ENCODE data around the gene MTMR12. TPM values are rescaled to one million over a fixed set of nuclear protein-coding genes. Genes with fewer than 3 reads are reported as not detected.
"Not testable (repeated sequence)": the region's sequence is repeated elsewhere in the genome, so short reads cannot be mapped to it uniquely, and the experiment has no call there.

MTMR12 gene
- polyA plus RNA-seq, 1 donor (not counting 4 experiments of a cell fraction or from before 2014, with no cell fraction given), result 17.1 TPM

DNA sequence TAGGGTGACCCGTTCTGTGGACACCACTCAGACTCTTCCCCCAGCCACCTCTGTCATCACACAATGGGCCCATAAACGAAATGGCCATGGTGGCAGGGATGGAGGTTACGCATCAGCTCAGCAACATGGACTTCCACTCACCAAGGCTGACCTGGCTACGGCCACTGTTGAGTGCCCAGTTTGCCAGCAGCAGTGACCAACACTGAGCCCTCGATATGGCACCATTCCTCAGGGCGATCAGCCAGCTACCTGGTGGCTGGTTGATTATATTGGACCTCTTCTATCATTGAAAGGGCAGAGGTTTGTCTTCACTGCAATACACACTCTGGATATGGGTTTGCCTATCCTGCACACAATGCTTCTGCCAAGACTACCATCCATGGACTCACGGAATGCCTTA is 21.1 kb downstream of the MTMR12 start:
- no peak overlapping the region for H3K4me3 ChIP-seq (ENCODE audit: control insufficient read depth in 2 of 3, extremely low read depth in 1 of 3, insufficient read depth in 2 of 3, low read depth in 1 of 3, low read length in 3 of 3)
- no peak overlapping the region for H2AFZ ChIP-seq (ENCODE audit: control insufficient read depth, low read length)
- FAIRE-seq, result no peak
- DNase-seq (ENCODE audit: low read depth, low spot score), result no peak
- no peaks in the 10 kb centered on the region for H3K9me3 ChIP-seq (ENCODE audit: control insufficient read depth, low read depth, low read length)
- peaks cover 18% of the 10 kb centered on the region for H3K79me2 ChIP-seq (ENCODE audit: control insufficient read depth, insufficient read depth, low read length)
- H3K36me3 ChIP-seq (ENCODE audit: control insufficient read depth in 2 of 2, extremely low read depth in 1 of 2, insufficient read depth in 2 of 2, low read length in 2 of 2), result peaks cover 3 to 4% of the 10 kb centered on the region in 2 experiments
- no peaks in the 10 kb centered on the region for H4K20me1 ChIP-seq (ENCODE audit: control insufficient read depth, extremely low read depth, insufficient read depth, low read length)
- H3K27me3 ChIP-seq (ENCODE audit: control insufficient read depth, extremely low read depth, insufficient read depth, low read length), result no peaks in the 10 kb centered on the region
- TF ChIP-seq, protein P1, sequence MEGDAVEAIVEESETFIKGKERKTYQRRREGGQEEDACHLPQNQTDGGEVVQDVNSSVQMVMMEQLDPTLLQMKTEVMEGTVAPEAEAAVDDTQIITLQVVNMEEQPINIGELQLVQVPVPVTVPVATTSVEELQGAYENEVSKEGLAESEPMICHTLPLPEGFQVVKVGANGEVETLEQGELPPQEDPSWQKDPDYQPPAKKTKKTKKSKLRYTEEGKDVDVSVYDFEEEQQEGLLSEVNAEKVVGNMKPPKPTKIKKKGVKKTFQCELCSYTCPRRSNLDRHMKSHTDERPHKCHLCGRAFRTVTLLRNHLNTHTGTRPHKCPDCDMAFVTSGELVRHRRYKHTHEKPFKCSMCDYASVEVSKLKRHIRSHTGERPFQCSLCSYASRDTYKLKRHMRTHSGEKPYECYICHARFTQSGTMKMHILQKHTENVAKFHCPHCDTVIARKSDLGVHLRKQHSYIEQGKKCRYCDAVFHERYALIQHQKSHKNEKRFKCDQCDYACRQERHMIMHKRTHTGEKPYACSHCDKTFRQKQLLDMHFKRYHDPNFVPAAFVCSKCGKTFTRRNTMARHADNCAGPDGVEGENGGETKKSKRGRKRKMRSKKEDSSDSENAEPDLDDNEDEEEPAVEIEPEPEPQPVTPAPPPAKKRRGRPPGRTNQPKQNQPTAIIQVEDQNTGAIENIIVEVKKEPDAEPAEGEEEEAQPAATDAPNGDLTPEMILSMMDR (optimal IDR thresholded peaks at IDR 0.05 in 1 of 3, IDR thresholded peaks at IDR 0.05 in 1 of 3, conservative IDR thresholded peaks at IDR 0.05 in 1 of 3; ENCODE audit: extremely low read depth in 1 of 3, insufficient read depth in 2 of 3, low read length in 3 of 3), result no peak
- TF ChIP-seq EZH2 (IDR thresholded peaks at IDR 0.05; ENCODE audit: low read length), result no peak
- no peak overlapping the region for H3K4me2 ChIP-seq (ENCODE audit: control insufficient read depth, extremely low read depth, insufficient read depth, low read depth, low read length)
- dilution Hi-C loops (cut with MboI; ENCODE audit: extremely low pct_ligation_motif_present, low sequenced_read_pairs), result no loop called here
- H3K9me1 ChIP-seq (ENCODE audit: control insufficient read depth, extremely low read depth, insufficient read depth, low read length), result no peaks in the 10 kb centered on the region
- no peak overlapping the region for H3K9ac ChIP-seq (ENCODE audit: control insufficient read depth, extremely low read depth, insufficient read depth, low read length)
- H3K27ac ChIP-seq (ENCODE audit: control insufficient read depth, insufficient read depth, low read length), result no peak overlapping the region
- H3K4me1 ChIP-seq (ENCODE audit: control insufficient read depth, extremely low read depth, insufficient read depth, low read length), result no peaks in the 10 kb centered on the region

- dilution Hi-C loops (cut with MboI; ENCODE audit: extremely low pct_ligation_motif_present, low sequenced_read_pairs), result no loop called here
- DNase-seq (ENCODE audit: low read depth, low spot score), result no peak
- H3K9me3 ChIP-seq (ENCODE audit: control insufficient read depth, low read depth, low read length), result no peaks in the 10 kb centered on the region
Observed at GRCh38 chr5:32290922-32291321, 21.8 kb downstream of the MTMR12 start.

DNA sequence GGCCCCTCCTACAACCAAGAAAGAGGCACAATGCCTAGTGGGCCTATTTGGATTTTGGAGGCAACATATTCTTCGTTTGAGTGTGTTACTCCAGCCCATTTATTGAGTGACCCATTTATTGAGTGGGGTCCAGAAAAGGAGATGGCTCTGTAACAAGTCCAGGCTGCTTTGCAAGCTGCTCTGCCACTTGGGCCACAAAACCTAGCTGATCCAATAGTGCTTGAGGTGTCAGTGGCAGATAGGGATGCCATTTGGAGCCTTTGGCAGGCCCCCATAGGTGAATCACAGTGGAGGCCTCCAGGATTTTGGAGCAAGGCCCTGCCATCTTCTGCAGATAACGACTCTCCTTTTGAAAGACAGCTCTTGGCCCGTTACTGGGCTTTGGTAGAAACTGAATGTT is 22.2 kb downstream of the MTMR12 start:
- H2AFZ ChIP-seq (ENCODE audit: control insufficient read depth, low read length); FAIRE-seq; H3K4me3 ChIP-seq (ENCODE audit: control insufficient read depth in 2 of 3, extremely low read depth in 1 of 3, insufficient read depth in 2 of 3, low read depth in 1 of 3, low read length in 3 of 3); H3K36me3 ChIP-seq (ENCODE audit: control insufficient read depth in 2 of 2, extremely low read depth in 1 of 2, insufficient read depth in 2 of 2, low read length in 2 of 2); dilution Hi-C loops (cut with MboI; ENCODE audit: extremely low pct_ligation_motif_present, low sequenced_read_pairs); H3K27ac ChIP-seq (ENCODE audit: control insufficient read depth, insufficient read depth, low read length); H4K20me1 ChIP-seq (ENCODE audit: control insufficient read depth, extremely low read depth, insufficient read depth, low read length); H3K9me3 ChIP-seq (ENCODE audit: control insufficient read depth, low read depth, low read length); DNase-seq (ENCODE audit: low read depth, low spot score); H3K4me2 ChIP-seq (ENCODE audit: control insufficient read depth, extremely low read depth, insufficient read depth, low read depth, low read length); H3K9me1 ChIP-seq (ENCODE audit: control insufficient read depth, extremely low read depth, insufficient read depth, low read length); H3K27me3 ChIP-seq (ENCODE audit: control insufficient read depth, extremely low read depth, insufficient read depth, low read length); H3K9ac ChIP-seq (ENCODE audit: control insufficient read depth, extremely low read depth, insufficient read depth, low read length); H3K4me1 ChIP-seq (ENCODE audit: control insufficient read depth, extremely low read depth, insufficient read depth, low read length): not testable (repeated sequence)
- H3K79me2 ChIP-seq (ENCODE audit: control insufficient read depth, insufficient read depth, low read length), result peaks cover 21% of the 10 kb centered on the region

More at GRCh38 chr5:32290922-32291321, 21.8 kb downstream of the MTMR12 start:
- H3K27ac ChIP-seq (ENCODE audit: control insufficient read depth, insufficient read depth, low read length), result no peak overlapping the region
- H3K4me3 ChIP-seq (ENCODE audit: control insufficient read depth in 2 of 3, extremely low read depth in 1 of 3, insufficient read depth in 2 of 3, low read depth in 1 of 3, low read length in 3 of 3), result no peak overlapping the region
- FAIRE-seq, result no peak
- no peaks in the 10 kb centered on the region for H4K20me1 ChIP-seq (ENCODE audit: control insufficient read depth, extremely low read depth, insufficient read depth, low read length)
- peaks cover 3 to 4% of the 10 kb centered on the region in 2 experiments for H3K36me3 ChIP-seq (ENCODE audit: control insufficient read depth in 2 of 2, extremely low read depth in 1 of 2, insufficient read depth in 2 of 2, low read length in 2 of 2)
- no peaks in the 10 kb centered on the region for H3K4me1 ChIP-seq (ENCODE audit: control insufficient read depth, extremely low read depth, insufficient read depth, low read length)
- no peak overlapping the region for H2AFZ ChIP-seq (ENCODE audit: control insufficient read depth, low read length)
- no peaks in the 10 kb centered on the region for H3K9me1 ChIP-seq (ENCODE audit: control insufficient read depth, extremely low read depth, insufficient read depth, low read length)
- TF ChIP-seq, protein P1 (optimal IDR thresholded peaks at IDR 0.05 in 1 of 3, IDR thresholded peaks at IDR 0.05 in 1 of 3, conservative IDR thresholded peaks at IDR 0.05 in 1 of 3; ENCODE audit: extremely low read depth in 1 of 3, insufficient read depth in 2 of 3, low read length in 3 of 3), result no peak
- no peak for TF ChIP-seq EZH2 (IDR thresholded peaks at IDR 0.05; ENCODE audit: low read length)
- no peak overlapping the region for H3K4me2 ChIP-seq (ENCODE audit: control insufficient read depth, extremely low read depth, insufficient read depth, low read depth, low read length)
- H3K9ac ChIP-seq (ENCODE audit: control insufficient read depth, extremely low read depth, insufficient read depth, low read length), result no peak overlapping the region
- no peaks in the 10 kb centered on the region for H3K27me3 ChIP-seq (ENCODE audit: control insufficient read depth, extremely low read depth, insufficient read depth, low read length)
- peaks cover 16% of the 10 kb centered on the region for H3K79me2 ChIP-seq (ENCODE audit: control insufficient read depth, insufficient read depth, low read length)

DNA sequence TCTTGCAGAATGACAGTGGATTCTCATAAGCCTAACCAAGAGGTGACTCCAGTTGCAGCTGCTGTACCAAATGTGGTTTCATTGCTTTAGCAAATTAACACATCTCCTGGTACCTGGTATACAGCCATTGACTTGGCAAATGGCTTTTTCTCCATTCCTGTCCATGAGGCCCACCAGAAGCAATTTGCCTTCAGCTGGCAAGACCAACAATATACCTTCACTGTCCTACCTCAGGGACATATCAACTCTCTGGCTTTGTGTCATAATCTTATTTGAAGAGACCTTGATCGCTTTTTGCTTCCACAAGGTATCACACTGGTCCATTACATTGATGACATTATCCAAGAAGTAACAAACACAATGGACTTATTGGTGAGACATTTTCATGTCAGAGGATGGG is 22.8 kb downstream of the MTMR12 start:
- H3K9me1 ChIP-seq (ENCODE audit: control insufficient read depth, extremely low read depth, insufficient read depth, low read length); H2AFZ ChIP-seq (ENCODE audit: control insufficient read depth, low read length); FAIRE-seq; H4K20me1 ChIP-seq (ENCODE audit: control insufficient read depth, extremely low read depth, insufficient read depth, low read length); H3K4me2 ChIP-seq (ENCODE audit: control insufficient read depth, extremely low read depth, insufficient read depth, low read depth, low read length); H3K4me1 ChIP-seq (ENCODE audit: control insufficient read depth, extremely low read depth, insufficient read depth, low read length); H3K4me3 ChIP-seq (ENCODE audit: control insufficient read depth in 2 of 3, extremely low read depth in 1 of 3, insufficient read depth in 2 of 3, low read depth in 1 of 3, low read length in 3 of 3); DNase-seq (ENCODE audit: low read depth, low spot score); H3K9ac ChIP-seq (ENCODE audit: control insufficient read depth, extremely low read depth, insufficient read depth, low read length); H3K36me3 ChIP-seq (ENCODE audit: control insufficient read depth in 2 of 2, extremely low read depth in 1 of 2, insufficient read depth in 2 of 2, low read length in 2 of 2); H3K27ac ChIP-seq (ENCODE audit: control insufficient read depth, insufficient read depth, low read length); H3K9me3 ChIP-seq (ENCODE audit: control insufficient read depth, low read depth, low read length); dilution Hi-C loops (cut with MboI; ENCODE audit: extremely low pct_ligation_motif_present, low sequenced_read_pairs); H3K27me3 ChIP-seq (ENCODE audit: control insufficient read depth, extremely low read depth, insufficient read depth, low read length): not testable (repeated sequence)
- H3K79me2 ChIP-seq (ENCODE audit: control insufficient read depth, insufficient read depth, low read length), result peaks cover 21% of the 10 kb centered on the region
